ENCODE data around the gene MAPK8IP2. TPM values are rescaled to one million over a fixed set of nuclear protein-coding genes. Genes with fewer than 3 reads are reported as not detected.

Gene MAPK8IP2
- total and polyA plus RNA-seq, 3 donors from 2014 or later: 12.7 to 36.9 (median 34.9) TPM

DNA sequence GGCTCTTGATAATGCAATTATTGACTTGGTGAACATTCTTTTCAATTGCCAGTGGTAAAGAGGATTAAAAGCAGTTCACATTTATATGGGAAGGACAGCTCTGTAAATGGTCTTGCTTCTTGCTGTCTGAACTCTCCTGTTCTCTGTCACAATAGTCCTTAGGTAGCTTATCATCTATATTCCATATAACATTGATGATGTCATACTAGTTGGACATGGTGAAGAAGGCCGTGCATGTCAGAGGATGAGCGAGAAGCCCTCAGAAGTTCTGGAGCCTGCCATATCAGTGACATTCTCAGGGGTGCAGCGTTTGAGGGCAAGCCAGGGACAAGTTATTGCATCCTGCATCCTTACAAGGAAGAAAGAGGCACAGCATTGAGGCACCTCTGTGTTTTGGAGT lies 15.4 kb upstream of the MAPK8IP2 start:
- no peaks in the 10 kb centered on the region for H3K36me3 ChIP-seq (ENCODE audit: low read depth, missing control alignments)
- H3K27me3 ChIP-seq: no peaks in the 10 kb centered on the region
- intact Hi-C loops (cut with DNase I; ENCODE audit: low total_unique reads): no loop called here
- WGBS, 2 donors: 89 to 99% methylated on average over 3 of the region's 3 CpGs
- no peak overlapping the region for H3K27ac ChIP-seq
- no peak for DNase-seq
- no peak overlapping the region for H3K4me3 ChIP-seq
- no peak for TF ChIP-seq POLR2A (IDR thresholded peaks at IDR 0.05)
- TF ChIP-seq, protein P1, sequence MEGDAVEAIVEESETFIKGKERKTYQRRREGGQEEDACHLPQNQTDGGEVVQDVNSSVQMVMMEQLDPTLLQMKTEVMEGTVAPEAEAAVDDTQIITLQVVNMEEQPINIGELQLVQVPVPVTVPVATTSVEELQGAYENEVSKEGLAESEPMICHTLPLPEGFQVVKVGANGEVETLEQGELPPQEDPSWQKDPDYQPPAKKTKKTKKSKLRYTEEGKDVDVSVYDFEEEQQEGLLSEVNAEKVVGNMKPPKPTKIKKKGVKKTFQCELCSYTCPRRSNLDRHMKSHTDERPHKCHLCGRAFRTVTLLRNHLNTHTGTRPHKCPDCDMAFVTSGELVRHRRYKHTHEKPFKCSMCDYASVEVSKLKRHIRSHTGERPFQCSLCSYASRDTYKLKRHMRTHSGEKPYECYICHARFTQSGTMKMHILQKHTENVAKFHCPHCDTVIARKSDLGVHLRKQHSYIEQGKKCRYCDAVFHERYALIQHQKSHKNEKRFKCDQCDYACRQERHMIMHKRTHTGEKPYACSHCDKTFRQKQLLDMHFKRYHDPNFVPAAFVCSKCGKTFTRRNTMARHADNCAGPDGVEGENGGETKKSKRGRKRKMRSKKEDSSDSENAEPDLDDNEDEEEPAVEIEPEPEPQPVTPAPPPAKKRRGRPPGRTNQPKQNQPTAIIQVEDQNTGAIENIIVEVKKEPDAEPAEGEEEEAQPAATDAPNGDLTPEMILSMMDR (IDR thresholded peaks at IDR 0.05): no peak
- no peaks in the 10 kb centered on the region for H3K9me3 ChIP-seq
- peaks cover 14% of the 10 kb centered on the region for H3K4me1 ChIP-seq

DNA sequence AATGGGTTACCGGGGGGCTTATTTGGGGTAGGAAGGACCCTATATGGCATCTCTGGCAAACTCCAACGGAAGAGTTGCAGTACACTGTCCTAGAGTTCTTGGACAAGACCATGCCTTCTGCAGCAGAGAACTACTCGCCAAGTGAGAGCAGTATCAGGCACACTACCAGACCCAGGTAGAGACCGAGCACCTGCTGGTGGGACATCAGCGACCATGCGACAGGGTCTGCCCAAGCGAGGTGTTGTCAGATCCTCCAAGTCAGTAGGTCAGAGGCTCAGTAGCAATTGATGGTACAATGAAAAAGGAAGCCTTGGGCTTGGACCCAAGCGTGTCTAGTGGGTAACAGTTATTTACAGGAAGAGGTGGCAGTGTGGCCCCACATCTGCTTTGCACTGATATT lies 14.8 kb upstream of the MAPK8IP2 start:
- 93 to 97% methylated on average over 8 of the region's 8 CpGs for WGBS, 2 donors
- Histone ChIP-seq H3K4me1 (peaks cover 14% of the 10 kb centered on the region), H3K4me3 (no peak overlapping the region), H3K36me3 (ENCODE audit: low read depth, missing control alignments) (no peaks in the 10 kb centered on the region), H3K27ac (no peak overlapping the region), H3K27me3 (no peaks in the 10 kb centered on the region), H3K9me3 (no peaks in the 10 kb centered on the region)
- no peak for DNase-seq
- intact Hi-C loops (cut with DNase I; ENCODE audit: low total_unique reads): no loop called here
- no peak for TF ChIP-seq POLR2A (IDR thresholded peaks at IDR 0.05)
- TF ChIP-seq, protein P1 (IDR thresholded peaks at IDR 0.05): no peak

DNA sequence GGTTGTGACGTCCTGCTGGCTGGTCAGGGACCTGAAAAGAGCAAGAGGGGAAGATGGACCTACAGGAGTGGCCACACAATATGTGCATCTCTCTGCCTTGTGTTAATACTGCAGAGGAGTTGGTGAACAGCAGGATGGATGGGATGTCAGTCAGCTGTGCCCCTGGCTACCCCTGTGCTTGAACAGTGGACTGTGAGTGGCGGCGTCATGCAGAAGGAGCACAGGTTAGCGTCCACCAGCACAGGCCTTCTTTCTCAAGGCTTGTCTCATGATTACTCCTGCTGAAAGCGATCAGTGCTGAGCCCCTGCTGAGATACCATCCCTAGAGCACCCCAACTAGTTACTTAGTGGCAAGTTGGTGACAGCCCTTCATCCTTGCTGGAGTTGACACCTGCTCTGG lies 14.2 kb upstream of the MAPK8IP2 start:
- Histone ChIP-seq H3K27ac (no peak overlapping the region), H3K27me3 (no peaks in the 10 kb centered on the region), H3K9me3 (no peaks in the 10 kb centered on the region), H3K36me3 (ENCODE audit: low read depth, missing control alignments) (no peaks in the 10 kb centered on the region), H3K4me3 (no peak overlapping the region), H3K4me1 (peaks cover 11% of the 10 kb centered on the region)
- TF ChIP-seq, protein P1 (IDR thresholded peaks at IDR 0.05): no peak
- no peak for TF ChIP-seq POLR2A (IDR thresholded peaks at IDR 0.05)
- 72 to 92% methylated on average over 5 of the region's 5 CpGs for WGBS, 2 donors
- no peak for DNase-seq
- intact Hi-C loops (cut with DNase I; ENCODE audit: low total_unique reads): no loop called here

GRCh38 chr22:50587407-50587806 lies 13.2 kb upstream of the MAPK8IP2 start:
- H3K36me3 ChIP-seq (ENCODE audit: low read depth, missing control alignments): no peaks in the 10 kb centered on the region
- H3K4me1 ChIP-seq: peaks cover 6% of the 10 kb centered on the region
- 94 to 96% methylated on average over 5 of the region's 5 CpGs for WGBS, 2 donors
- H3K27ac ChIP-seq: no peak overlapping the region
- intact Hi-C loops (cut with DNase I; ENCODE audit: low total_unique reads): no loop called here
- no peaks in the 10 kb centered on the region for H3K9me3 ChIP-seq
- TF ChIP-seq POLR2A (IDR thresholded peaks at IDR 0.05): no peak
- TF ChIP-seq, protein P1 (IDR thresholded peaks at IDR 0.05): no peak
- no peaks in the 10 kb centered on the region for H3K27me3 ChIP-seq
- no peak for DNase-seq
- no peak overlapping the region for H3K4me3 ChIP-seq

- Histone ChIP-seq H3K9me3 (no peaks in the 10 kb centered on the region), H3K4me1 (peaks cover 4% of the 10 kb centered on the region), H3K4me3 (no peak overlapping the region), H3K36me3 (ENCODE audit: low read depth, missing control alignments) (no peaks in the 10 kb centered on the region), H3K27me3 (no peaks in the 10 kb centered on the region), H3K27ac (no peak overlapping the region)
- WGBS, 2 donors: 88 to 94% methylated on average over 3 of the region's 3 CpGs
- intact Hi-C loops (cut with DNase I; ENCODE audit: low total_unique reads): no loop called here
- no peak for DNase-seq
- no peak for TF ChIP-seq POLR2A (IDR thresholded peaks at IDR 0.05)
- TF ChIP-seq, protein P1 (IDR thresholded peaks at IDR 0.05): no peak
Measured at GRCh38 chr22:50595189-50595588, 5.4 kb upstream of the MAPK8IP2 start.
